ENCODE results near the gene DNM1L.
"Not testable (repeated sequence)": the region's sequence is repeated elsewhere in the genome, so short reads cannot be mapped to it uniquely, and the experiment has no call there.

DNA sequence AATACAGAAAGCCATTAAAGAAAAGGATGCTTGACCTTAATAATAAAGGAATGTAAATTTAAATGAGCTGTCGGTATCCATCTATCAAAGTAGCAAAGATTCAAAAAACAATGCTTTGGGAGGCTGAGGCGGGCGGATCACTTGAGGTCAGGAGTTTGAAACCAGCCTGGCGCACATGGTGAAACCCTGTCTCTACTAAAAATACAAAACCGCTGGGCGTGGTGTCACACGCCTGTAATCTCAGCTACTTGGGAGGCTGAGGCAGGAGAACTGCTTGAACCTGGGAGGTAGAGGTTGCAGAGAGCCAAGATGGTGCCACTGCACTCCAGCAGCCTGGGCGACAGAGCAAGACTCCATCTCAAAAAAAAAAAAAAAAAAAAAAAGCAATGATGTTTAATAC is 20.3 kb downstream of the DNM1L start:
- TF ChIP-seq, protein P1, sequence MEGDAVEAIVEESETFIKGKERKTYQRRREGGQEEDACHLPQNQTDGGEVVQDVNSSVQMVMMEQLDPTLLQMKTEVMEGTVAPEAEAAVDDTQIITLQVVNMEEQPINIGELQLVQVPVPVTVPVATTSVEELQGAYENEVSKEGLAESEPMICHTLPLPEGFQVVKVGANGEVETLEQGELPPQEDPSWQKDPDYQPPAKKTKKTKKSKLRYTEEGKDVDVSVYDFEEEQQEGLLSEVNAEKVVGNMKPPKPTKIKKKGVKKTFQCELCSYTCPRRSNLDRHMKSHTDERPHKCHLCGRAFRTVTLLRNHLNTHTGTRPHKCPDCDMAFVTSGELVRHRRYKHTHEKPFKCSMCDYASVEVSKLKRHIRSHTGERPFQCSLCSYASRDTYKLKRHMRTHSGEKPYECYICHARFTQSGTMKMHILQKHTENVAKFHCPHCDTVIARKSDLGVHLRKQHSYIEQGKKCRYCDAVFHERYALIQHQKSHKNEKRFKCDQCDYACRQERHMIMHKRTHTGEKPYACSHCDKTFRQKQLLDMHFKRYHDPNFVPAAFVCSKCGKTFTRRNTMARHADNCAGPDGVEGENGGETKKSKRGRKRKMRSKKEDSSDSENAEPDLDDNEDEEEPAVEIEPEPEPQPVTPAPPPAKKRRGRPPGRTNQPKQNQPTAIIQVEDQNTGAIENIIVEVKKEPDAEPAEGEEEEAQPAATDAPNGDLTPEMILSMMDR (IDR thresholded peaks at IDR 0.05), result not testable (repeated sequence)
- not testable (repeated sequence) for TF ChIP-seq POLR2A (IDR thresholded peaks at IDR 0.05)
